SU-DHL-6 (cell line): ENCODE data around the gene ATP1A4.

Source experiments
- EZH2phosphoT487 ChIP-seq: fragments of 200-600 bp; sonication (generic), shearing (Covaris generic); conservative IDR thresholded peaks from 2 replicates; pipeline ENCODE4 v1.6.1; 2018; ENCODE audit warnings: mild to moderate bottlenecking, antibody characterized with exemption, low read length, moderate library complexity, mixed read lengths
- TF ChIP-seq, protein P1 (sequence below): fragments of 200-600 bp; sonication (generic); IDR thresholded peaks from one replicate; pipeline ENCODE4 v1.5.1; 2017; ENCODE audit warnings: antibody characterized with exemption, mild to moderate bottlenecking, low read length, moderate library complexity; ENCODE audit not compliant: insufficient read depth, poor library complexity, severe bottlenecking

DNA sequence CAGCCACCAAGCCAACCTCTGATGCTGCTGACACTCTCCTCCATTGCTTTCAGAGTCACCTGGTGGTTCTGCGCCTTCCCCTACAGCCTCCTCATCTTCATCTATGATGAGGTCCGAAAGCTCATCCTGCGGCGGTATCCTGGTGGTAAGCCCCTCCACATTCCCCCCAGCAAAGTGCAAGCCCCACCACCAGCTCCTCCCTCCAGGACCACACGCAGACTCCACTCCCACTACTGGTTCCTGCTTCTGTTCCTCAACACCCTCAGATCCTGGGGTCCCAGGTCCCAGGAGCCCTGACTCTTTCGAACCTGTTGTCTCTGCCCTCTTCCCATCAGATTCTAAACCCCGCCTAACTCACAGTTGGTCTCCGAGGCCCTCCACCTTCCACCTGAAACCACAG lies 11.6 kb upstream of the ATP1A4 start:
- TF ChIP-seq, protein P1, sequence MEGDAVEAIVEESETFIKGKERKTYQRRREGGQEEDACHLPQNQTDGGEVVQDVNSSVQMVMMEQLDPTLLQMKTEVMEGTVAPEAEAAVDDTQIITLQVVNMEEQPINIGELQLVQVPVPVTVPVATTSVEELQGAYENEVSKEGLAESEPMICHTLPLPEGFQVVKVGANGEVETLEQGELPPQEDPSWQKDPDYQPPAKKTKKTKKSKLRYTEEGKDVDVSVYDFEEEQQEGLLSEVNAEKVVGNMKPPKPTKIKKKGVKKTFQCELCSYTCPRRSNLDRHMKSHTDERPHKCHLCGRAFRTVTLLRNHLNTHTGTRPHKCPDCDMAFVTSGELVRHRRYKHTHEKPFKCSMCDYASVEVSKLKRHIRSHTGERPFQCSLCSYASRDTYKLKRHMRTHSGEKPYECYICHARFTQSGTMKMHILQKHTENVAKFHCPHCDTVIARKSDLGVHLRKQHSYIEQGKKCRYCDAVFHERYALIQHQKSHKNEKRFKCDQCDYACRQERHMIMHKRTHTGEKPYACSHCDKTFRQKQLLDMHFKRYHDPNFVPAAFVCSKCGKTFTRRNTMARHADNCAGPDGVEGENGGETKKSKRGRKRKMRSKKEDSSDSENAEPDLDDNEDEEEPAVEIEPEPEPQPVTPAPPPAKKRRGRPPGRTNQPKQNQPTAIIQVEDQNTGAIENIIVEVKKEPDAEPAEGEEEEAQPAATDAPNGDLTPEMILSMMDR, result no peak
- no peak for TF ChIP-seq EZH2phosphoT487
